T-helper 2 cell treated with Interferon-gamma antibody and Interleukin-4, amounts not matched to agents 5 μg/mL and 100 μg/mL, for 36 hours (primary cell): ENCODE results near the gene SVBP.

Experiments
- DNase-seq: peaks from one replicate; pipeline ENCODE4 v3.0.0; 2021; ENCODE audit warnings: low spot score
- H3K27ac Mint-ChIP-seq: one replicate; pipeline ENCODE4 v1.8.0; 2021; ENCODE audit warnings: mild to moderate bottlenecking, mixed read lengths
- H3K27me3 Mint-ChIP-seq: one replicate; pipeline ENCODE4 v1.8.0; 2021; ENCODE audit warnings: low read depth, mixed read lengths
- H3K36me3 Mint-ChIP-seq: one replicate; pipeline ENCODE4 v1.8.0; 2021; ENCODE audit warnings: low read depth, mixed read lengths
- H3K4me1 Mint-ChIP-seq: one replicate; pipeline ENCODE4 v1.8.0; 2021; ENCODE audit warnings: low read depth, mixed read lengths
- H3K4me3 Mint-ChIP-seq: one replicate; pipeline ENCODE4 v1.8.0; 2022; ENCODE audit warnings: mild to moderate bottlenecking, moderate library complexity, mixed read lengths
- H3K9me3 Mint-ChIP-seq: one replicate; pipeline ENCODE4 v1.8.0; 2021; ENCODE audit warnings: mixed read lengths

The SVBP gene

DNA sequence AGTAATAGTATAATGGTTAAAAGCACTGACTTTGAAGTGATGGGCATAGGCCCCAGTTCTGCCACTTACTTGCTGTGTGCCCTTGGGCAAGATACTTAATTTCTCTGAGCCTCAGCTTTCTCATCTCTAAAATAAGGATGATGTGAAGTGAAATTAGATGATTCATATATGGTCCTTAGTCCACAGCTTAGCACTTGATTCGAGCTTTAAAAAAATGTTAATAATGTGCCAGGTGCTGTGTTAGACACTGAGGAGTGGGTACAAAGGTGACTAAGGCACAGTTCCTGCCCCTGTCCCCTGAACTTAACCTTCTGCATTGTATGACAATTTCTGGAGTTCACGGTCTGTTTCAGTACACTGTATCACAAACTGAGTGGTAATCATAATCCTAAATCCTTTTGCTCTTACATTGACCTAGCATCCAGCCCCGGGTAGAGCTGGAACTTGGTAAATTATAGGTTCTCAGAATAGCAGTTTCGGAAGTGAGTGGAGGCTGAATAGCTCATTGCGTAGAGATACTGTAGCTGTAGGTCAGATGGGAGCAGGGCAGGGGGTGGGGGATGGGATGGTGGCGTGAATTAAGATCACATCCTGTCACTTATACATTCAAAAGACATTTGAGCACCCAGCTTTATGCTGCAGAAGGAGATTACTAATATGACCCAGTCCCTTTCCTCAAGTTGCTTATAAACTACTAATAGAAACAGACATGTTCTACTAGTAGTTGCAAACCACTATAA is 30.7 kb upstream of the SVBP start:
- Mint-ChIP-seq H3K27me3 (no peaks in the 10 kb centered on the region), H3K4me1 (peaks cover 29% of the 10 kb centered on the region), H3K27ac (peak overlapping the region; percentile 80), H3K36me3 (peaks cover 25% of the 10 kb centered on the region), H3K9me3 (no peaks in the 10 kb centered on the region), H3K4me3 (peak overlapping the region; percentile 99)
- no peak for DNase-seq

DNA sequence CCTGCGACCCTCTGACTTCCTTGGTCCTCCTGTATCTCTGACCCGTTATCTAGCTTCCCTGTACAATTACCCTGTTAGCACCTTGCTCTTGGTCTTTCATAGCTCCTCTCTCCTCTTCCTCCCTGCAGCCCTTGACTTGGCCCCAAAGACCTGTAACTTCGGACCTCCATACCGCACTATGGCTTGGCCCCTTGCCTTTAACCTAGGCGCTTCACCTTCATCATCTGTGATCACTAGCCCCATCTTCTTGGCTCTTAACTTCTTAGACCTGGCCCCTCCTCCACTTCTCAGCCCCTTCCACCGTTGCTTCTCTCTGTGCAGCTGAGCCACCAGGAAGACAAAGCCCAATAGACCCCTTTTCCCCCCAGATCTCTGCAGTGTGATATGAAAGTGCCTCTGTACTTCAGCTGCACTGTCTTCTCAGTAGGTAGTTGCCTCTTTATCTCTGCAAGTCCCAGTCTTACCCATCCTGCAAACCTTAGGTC is 30.0 kb upstream of the SVBP start:
- Mint-ChIP-seq H3K27ac (peak overlapping the region; percentile 80), H3K4me1 (peaks cover 29% of the 10 kb centered on the region), H3K4me3 (peak overlapping the region; percentile 99), H3K27me3 (no peaks in the 10 kb centered on the region), H3K9me3 (no peaks in the 10 kb centered on the region), H3K36me3 (peaks cover 25% of the 10 kb centered on the region)
- DNase-seq = no peak

GRCh38 chr1:42846257-42847110 is 29.3 kb upstream of the SVBP start, which contains the start of gene ZNF691:
TSS of gene ZNF691 (plus strand) at chr1:42846613. CDS start at chr1:42849659, 3,046 bp downstream.
- Mint-ChIP-seq H3K4me3 (peak within 1 kb of the TSS; percentile 99), H3K27me3 (no peaks in the 10 kb centered on the region), H3K36me3 (peaks cover 23% of the 10 kb centered on the region), H3K9me3 (no peaks in the 10 kb centered on the region), H3K4me1 (peaks cover 29% of the 10 kb centered on the region), H3K27ac (peak within 1 kb of the TSS; percentile 80)
- DNase-seq = peak; percentile 90

DNA sequence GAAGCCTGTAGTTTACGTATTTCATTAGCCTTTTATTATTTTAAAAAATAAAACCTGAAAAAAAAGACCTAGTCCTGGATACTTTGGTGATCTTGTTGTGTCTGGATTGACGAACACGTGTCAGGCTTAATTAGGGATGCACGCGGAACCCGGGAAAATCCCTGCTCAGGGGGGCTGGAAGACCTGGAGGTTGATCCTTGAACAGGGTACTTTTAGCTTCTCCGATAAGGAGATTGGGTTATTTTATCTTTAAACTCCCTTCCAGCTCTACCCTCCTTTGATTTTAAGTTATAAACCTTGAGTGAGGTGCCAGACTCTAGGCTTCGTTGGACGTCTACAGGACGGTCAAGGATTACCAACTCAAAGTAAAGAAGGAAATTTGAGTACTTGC is 28.7 kb upstream of the SVBP start:
- H3K27ac Mint-ChIP-seq = peak overlapping the region; percentile 80
- DNase-seq = no peak
- no peaks in the 10 kb centered on the region for H3K27me3 Mint-ChIP-seq
- H3K36me3 Mint-ChIP-seq = peaks cover 19% of the 10 kb centered on the region
- H3K4me1 Mint-ChIP-seq = peaks cover 29% of the 10 kb centered on the region
- peak overlapping the region; percentile 99 for H3K4me3 Mint-ChIP-seq
- H3K9me3 Mint-ChIP-seq = no peaks in the 10 kb centered on the region

- Mint-ChIP-seq H3K4me1 (peaks cover 29% of the 10 kb centered on the region), H3K9me3 (no peaks in the 10 kb centered on the region), H3K36me3 (peaks cover 12% of the 10 kb centered on the region), H3K27me3 (no peaks in the 10 kb centered on the region), H3K4me3 (no peak overlapping the region), H3K27ac (no peak overlapping the region)
- no peak for DNase-seq
Measured at GRCh38 chr1:42845193-42845592, 28.0 kb upstream of the SVBP start.

DNA sequence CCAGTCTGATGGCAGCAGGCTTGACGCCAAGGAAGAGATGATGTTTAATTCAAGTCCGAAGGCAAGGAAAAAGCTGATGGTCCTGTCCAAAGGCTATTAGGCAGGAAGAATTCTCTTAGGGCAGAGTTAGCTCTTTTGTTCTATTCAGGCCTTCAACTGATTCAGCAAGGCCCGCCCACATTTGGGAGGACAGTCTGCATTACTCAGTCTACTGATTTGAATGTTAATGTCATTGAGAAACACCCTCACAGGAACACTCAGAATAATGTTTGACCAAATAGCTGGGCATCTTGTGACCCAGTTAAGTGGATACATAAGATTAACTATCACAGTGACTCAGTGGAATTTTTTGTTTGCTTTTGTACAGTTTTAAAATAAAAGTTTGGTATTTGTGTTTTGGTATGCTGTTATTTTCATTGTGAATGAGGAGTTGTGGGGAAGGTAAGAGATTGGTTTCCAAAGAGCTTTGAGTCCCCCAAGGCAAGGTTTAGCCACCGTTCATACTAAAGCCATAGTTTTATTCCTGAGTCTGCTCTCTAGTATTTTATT is 27.5 kb upstream of the SVBP start:
- DNase-seq = peak; percentile 14
- Mint-ChIP-seq H3K27me3 (no peaks in the 10 kb centered on the region), H3K36me3 (peaks cover 8% of the 10 kb centered on the region), H3K9me3 (no peaks in the 10 kb centered on the region), H3K27ac (no peak overlapping the region), H3K4me3 (no peak overlapping the region), H3K4me1 (peaks cover 26% of the 10 kb centered on the region)

- Mint-ChIP-seq H3K27me3 (no peaks in the 10 kb centered on the region), H3K9me3 (no peaks in the 10 kb centered on the region), H3K27ac (no peak overlapping the region), H3K4me1 (peaks cover 5% of the 10 kb centered on the region), H3K36me3 (peaks cover 3% of the 10 kb centered on the region), H3K4me3 (no peak overlapping the region)
- no peak for DNase-seq
Measured at GRCh38 chr1:42841440-42842147, 24.4 kb upstream of the SVBP start.

DNA sequence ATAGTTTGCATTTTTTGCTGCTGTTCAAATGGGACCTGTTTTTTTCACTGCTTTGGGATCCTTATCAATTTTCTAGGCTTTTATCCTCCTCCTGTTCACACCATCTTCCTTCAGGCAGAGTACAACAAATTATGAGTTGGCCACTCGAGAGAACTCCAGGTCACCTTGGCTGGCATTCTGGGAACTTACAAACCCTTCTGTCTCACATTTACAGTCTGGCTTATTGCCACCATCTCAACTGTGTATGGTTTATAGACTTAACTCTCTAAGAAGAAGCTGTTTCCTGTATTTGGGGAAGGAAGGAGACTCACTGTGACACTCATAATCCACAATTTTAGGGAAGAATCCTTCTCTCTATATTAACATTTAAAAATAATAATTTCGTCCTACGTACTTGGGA is 23.8 kb upstream of the SVBP start:
- peaks cover 3% of the 10 kb centered on the region for H3K4me1 Mint-ChIP-seq
- DNase-seq = no peak
- H3K27me3 Mint-ChIP-seq = no peaks in the 10 kb centered on the region
- H3K4me3 Mint-ChIP-seq = no peak overlapping the region
- no peak overlapping the region for H3K27ac Mint-ChIP-seq
- no peaks in the 10 kb centered on the region for H3K9me3 Mint-ChIP-seq
- peaks cover 3% of the 10 kb centered on the region for H3K36me3 Mint-ChIP-seq

DNA sequence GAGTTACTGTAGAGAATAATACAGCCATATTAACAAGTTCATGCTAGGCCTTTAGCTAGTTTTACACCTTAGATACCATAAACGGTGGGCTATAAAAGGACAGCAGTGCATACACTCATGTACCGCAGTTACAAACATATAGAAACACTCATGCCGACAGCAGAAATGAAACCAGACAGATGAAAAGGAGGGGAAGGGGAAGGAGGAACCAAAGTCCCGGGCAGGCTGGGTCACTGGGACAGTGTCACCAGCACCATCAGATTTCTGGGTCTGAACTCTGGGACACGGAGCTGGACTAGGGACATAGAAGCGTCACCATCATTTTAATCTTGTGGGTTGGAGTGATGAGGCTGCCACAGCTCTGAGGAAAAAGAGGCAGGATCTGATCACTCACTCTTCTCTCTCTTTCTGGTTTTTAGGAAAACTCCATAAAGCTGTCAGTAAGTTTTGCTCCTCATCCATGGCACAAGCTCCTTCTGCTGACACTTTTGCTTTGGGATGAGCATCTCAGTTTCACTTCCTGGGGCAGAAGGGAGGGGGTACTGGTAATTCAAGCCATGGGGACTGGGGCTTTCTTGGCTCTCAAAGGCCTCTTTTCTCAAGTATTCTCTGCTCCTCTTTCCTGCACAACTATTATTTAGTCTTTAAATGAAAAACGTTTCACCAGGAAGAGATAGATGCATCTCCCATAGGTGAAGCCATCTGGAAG is 21.4 kb upstream of the SVBP start:
- H3K27ac Mint-ChIP-seq = no peak overlapping the region

DNA sequence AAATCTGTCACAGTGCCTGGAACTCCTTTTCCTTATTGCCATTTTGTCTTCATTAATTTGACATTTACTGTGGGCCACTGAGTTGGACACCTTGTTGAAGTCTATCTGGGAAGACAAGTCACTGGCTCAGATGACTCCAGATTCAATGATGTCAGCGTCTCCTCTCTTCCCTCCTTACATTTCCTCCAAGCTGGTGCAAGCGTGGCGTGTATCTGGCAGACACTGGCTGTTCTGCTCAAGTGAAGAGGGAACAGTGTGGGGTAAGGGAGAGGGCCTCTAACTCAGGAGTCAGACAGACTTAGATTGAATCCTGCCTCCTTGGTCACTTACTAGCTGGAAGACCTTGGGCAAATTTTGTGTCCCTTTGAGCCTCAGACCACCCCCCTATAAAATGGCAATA is 20.5 kb upstream of the SVBP start:
- Mint-ChIP-seq H3K27ac (no peak overlapping the region), H3K4me1 (no peaks in the 10 kb centered on the region), H3K4me3 (no peak overlapping the region), H3K27me3 (no peaks in the 10 kb centered on the region), H3K36me3 (peaks cover 2% of the 10 kb centered on the region), H3K9me3 (no peaks in the 10 kb centered on the region)
- DNase-seq = no peak

More for the DNA sequence above, 21.4 kb upstream of the SVBP start:
- no peak overlapping the region for H3K4me3 Mint-ChIP-seq
- H3K27me3 Mint-ChIP-seq = no peaks in the 10 kb centered on the region
- no peaks in the 10 kb centered on the region for H3K4me1 Mint-ChIP-seq
- H3K36me3 Mint-ChIP-seq = peaks cover 2% of the 10 kb centered on the region
- no peaks in the 10 kb centered on the region for H3K9me3 Mint-ChIP-seq
- no peak for DNase-seq

- DNase-seq = no peak
- Mint-ChIP-seq H3K36me3 (no peaks in the 10 kb centered on the region), H3K9me3 (no peaks in the 10 kb centered on the region)
Measured at GRCh38 chr1:42835422-42835821, 18.2 kb upstream of the SVBP start.

GRCh38 chr1:42834803-42835202 is 17.6 kb upstream of the SVBP start:
- no peaks in the 10 kb centered on the region for H3K9me3 Mint-ChIP-seq
- H3K36me3 Mint-ChIP-seq = no peaks in the 10 kb centered on the region
- no peaks in the 10 kb centered on the region for H3K27me3 Mint-ChIP-seq
- H3K4me3 Mint-ChIP-seq = no peak overlapping the region
- no peaks in the 10 kb centered on the region for H3K4me1 Mint-ChIP-seq
- DNase-seq = no peak
- no peak overlapping the region for H3K27ac Mint-ChIP-seq

More at GRCh38 chr1:42835422-42835821, 18.2 kb upstream of the SVBP start:
- H3K27ac Mint-ChIP-seq = no peak overlapping the region
- H3K4me1 Mint-ChIP-seq = no peaks in the 10 kb centered on the region
- no peak overlapping the region for H3K4me3 Mint-ChIP-seq
- no peaks in the 10 kb centered on the region for H3K27me3 Mint-ChIP-seq

DNA sequence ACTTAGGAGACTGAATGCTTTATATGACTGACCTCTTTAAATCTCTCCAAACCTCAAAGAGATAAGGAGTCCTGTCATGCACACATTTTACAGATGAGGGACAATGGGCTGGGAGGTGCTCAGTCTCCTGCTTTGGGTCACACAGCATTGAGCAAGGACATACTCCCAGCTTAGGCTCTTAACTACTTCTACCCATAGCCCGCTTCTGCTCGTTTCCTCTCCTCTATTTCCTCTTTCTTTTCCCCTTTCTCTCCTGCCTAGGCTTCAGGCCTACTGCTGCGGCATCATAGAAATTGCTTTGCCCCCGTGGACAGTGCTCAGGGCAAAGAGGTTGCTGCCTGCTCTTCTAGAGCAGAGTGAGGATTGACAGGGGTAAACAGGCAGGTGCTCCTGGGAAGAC is 16.8 kb upstream of the SVBP start:
- no peaks in the 10 kb centered on the region for H3K27me3 Mint-ChIP-seq
- H3K9me3 Mint-ChIP-seq = no peaks in the 10 kb centered on the region
- no peaks in the 10 kb centered on the region for H3K4me1 Mint-ChIP-seq
- H3K27ac Mint-ChIP-seq = no peak overlapping the region
- no peak for DNase-seq
- H3K4me3 Mint-ChIP-seq = no peak overlapping the region
- H3K36me3 Mint-ChIP-seq = no peaks in the 10 kb centered on the region
